GM21423 (cell line): ENCODE measurements around the gene ANTXRL.
"Not testable (repeated sequence)": the region's sequence is repeated elsewhere in the genome, so short reads cannot be mapped to it uniquely, and the experiment has no call there.

ENCODE experiments used
- ATAC-seq: cut with Tn5 transposase; IDR thresholded peaks from one replicate; pipeline ENCODE4 v1.9.1; 2021; ENCODE audit warnings: mild to moderate bottlenecking, moderate library complexity; ENCODE audit not compliant: unreplicated experiment

Gene ANTXRL

GRCh38 chr10:46286991-46287693 lies at the start of gene ANTXRL:
TSS of gene ANTXRL (plus strand) at chr10:46286997. CDS start at chr10:46287263, 266 bp downstream.
- ATAC-seq: no peak

DNA sequence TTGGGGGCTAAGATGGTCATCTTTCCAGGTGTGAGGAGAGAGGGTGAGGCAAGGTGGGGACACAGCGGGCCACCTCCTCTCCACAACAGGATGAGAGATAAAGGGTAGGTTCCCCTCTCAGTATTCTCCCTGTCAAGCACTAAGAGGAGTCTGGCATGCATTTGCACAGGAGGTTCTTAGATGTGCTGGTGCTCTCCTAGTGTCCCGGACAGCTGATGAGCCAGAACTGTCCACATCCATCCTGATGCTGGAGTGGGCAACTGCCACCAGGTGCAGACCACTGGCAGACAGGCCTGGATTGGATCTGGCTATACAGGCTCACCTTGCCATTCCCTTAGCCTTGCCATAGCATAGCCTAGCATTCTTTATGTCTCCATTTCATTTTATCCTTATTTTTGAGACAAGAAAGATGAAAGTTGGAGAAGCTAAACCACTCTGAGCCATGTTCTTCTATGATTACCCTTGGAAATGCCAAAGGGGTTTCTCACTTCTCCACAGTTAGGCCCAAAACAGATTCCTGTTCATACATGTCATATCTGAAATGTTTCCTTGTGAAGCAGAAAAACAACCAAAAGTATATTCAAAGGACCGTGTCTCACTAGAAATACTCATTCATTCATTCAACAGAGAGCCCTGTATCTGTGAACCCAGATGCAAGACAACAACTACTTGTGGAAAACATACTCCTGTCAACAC lies 48.8 kb upstream of the ANTXRL start:
- ATAC-seq: no peak

DNA sequence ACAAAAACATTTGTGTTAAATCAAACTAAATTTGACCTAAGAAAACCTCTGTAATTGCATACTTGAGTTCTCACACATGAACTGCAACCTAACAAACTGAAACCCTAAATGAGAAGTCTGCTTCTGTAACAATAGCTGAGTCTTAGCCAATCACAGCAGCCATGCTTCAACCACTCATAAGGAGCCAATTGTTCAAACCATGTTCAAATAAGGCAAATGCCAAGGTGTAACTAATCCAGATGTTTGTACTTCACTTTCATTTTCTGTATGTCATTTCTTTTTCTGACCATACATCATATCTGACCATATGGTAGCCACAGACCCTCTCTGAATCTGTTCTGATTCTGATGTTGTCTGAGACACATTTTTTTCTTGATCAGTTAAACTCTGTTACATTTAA lies 47.5 kb upstream of the ANTXRL start:
- peak; percentile 64 for ATAC-seq

DNA sequence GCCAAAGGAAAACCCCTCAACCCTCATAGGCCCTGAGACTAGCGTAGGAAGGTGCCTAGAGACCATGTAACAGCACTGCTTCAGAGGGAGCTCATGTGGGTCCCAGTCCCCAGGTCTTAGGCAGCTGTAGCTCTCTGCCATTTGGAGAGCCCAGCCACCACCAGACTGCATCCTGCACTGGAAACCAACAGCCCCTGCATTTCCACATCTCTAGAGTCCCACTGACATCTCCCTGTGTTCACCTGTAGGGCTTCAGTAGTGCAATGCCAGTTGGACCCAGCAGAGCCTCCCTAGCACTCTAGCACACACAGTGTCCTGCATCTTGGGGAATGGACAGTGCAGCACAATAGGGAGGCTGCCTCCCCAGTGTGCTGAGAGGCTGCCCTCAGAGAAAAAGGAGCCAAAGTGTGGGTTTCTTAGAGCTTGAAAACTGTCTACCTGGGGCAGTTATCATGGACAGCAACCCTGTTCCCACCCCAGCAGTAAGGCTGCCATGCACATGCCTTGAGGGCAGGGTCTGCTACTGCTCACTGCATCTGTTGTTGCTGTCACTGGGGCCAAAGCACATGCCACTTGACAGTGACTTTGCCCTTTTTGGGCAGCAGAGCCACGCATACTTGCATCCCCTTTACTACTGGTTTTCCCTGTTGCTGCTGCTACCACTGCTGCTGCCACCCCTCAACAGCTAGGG lies 46.7 kb upstream of the ANTXRL start:
- no peak for ATAC-seq

GRCh38 chr10:46240684-46241565 lies 45.9 kb upstream of the ANTXRL start:
- ATAC-seq: no peak

DNA sequence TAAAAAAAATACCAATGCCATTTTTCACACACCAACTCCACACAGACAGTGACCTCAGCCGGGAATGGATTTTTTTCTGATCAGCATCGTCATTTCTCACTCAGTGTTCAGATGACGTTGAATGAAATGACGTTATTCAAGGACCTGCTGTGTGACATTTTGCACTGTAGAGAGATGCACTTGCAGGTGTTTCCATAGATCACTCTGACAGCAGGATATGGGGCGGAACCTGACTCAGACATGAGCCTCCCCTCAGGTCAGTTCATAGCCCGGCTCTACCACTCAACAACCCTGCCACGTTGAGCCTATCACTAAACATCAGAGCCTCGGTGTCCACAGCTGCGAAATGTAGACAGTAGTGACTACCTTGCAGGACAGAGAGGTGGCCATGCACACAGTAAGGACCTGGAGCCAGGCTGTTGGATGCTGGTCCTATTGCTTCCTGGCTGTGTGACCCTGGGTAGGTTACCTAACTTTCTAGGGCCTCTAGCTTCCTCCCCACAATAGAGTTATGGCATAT lies 41.4 kb upstream of the ANTXRL start:
- no peak for ATAC-seq

DNA sequence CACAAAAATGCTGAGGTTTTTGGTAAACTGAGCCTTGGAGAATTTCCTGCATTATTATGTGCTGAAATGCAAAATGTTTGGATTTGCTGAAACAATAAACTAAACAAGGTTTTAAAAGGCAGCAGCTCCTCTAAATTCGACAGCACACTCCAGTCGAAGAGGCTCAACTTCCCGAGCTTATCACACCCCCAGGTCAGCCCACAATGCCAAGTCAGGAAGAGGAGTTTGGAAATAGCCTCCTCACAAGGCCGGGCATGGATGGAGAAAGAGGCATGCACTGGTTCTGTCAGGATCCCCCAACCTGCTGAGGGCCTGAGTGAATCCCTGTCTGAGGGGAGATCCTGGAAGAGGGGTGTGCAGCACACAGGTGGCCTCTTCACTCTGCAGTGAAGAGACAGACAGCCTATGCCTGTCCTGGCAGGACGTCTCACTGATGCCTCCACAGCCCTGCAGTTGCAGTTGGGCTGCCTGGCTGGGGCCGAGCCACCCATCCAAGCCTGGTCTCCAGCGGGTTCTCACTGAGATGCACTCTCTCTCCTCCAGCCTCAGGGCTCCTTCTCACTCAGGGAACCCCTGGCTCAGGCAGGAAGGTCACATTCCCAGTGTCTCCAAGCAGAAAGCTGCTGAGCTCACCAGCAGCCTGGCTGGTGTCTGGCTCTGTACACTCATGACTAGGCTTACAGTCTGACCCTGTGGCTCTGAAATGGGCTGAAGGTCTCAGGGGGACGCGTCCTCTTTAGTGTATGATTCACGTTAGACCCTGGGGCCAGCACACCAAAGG lies 40.2 kb upstream of the ANTXRL start:
- ATAC-seq: not testable (repeated sequence)

GRCh38 chr10:46247181-46247475 lies 39.7 kb upstream of the ANTXRL start:
- ATAC-seq: no peak

DNA sequence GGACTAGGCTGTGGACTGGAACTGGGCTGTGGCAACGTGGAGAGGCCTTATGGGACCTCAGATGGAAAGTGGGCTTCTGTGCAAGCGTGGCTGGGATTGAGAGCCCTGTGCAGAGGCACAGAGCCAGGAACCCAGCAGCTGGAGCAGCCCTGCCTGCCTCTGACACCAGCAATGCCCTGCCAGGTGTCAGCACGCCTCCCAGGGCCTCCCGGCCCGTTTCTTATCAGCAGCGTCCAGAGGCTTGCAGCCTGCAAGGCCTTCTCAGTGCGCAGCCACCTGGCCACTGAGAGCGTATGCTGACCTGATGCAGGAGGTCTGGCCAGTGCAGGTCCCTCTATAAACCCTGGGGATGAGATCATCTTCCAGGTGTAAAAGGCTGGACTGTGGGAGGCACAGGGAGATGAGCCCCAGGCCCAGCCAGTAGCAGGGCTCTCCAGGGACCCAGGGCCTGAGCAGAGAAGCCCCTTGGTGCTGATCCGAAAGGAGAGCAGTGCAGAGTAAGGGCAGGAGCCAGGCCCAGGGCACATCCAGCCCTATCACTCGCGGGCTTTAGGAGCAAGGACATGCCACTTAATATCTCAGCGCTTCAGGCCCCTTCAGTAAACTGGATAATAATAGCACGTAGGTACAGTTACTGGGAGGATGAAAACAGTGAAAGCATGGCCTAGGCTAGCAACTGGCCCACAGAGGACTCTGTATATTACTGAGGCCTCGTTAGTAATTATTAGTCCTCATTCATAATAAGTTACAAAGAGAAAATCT lies 38.8 kb upstream of the ANTXRL start:
- no peak for ATAC-seq

DNA sequence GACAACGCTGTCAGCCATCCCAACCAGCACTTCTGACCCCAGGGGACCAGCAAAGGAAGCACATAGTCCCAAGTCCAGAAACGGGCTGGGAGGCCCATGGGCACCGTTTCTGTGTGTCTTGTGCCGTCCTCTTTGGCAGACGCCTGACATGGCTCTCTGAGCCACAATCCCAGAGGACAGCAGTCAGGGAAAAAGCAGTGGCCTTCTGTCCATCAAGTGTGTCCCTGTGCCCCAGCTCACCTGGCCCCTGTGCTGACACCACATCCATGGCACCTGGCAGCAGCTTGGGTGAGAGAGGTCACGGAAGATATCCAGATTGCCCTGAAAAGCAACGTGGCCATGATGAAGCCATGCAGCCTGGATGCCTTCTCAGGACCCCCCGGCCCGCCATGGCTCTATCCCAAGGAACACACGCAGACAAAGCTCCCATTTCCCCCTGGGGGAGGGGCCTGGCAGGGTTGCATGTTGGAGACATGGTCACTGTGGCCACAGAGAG lies 38.1 kb upstream of the ANTXRL start:
- ATAC-seq: no peak

DNA sequence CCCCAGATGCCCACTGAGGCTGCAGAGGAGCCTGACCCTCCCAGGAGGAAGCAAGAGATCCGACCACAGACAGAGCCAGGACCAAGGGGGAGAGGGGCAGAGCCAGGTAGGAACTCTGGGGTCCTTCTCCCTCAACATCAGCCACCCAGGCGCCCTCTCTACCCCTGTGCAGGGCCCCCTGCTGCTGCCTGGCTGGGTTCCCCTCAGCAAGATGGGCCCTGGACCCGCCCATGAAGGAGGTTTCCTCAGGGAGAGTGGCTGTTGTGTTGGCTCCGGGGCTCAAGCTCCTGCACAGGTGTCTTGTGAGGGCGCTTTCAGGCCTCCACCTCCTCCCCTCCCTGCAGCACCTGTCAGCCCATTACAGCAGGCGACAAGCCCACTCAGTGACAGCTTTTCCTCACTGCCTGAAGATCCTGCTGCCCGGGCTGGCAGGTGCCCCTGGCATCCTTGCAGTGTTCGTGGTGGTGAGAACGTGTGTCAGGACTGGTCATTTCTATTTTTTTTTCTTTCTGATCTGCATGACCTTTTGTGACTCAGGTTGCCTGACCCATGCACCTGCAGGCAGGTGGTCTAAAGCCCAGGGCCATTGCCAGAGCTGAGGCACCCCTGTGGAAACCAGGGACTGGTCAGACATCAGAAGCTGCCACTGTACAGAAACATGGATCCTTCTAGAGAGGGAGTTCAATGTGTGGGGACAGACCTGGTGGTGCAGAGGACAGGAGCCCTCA lies 37.0 kb upstream of the ANTXRL start:
- not testable (repeated sequence) for ATAC-seq

DNA sequence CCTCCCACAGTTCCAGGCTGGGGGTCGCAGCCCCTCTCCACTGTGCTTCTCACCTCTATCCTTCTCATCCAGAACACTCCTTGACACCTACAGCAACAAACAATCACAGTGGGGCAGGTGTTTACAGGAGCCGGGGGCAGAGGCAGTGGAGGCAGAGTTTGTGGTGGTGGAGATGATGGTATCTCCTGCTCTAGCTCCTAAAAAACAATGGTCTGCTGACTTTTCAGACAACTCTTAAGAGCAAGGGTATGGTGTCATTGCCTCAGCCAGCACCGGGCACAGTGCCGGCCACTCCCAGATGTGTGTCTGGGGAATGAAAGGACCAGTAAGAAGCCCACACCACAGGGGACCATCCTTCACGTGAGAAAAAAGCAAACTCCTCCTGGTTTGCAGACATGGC lies 36.3 kb upstream of the ANTXRL start:
- no peak for ATAC-seq

DNA sequence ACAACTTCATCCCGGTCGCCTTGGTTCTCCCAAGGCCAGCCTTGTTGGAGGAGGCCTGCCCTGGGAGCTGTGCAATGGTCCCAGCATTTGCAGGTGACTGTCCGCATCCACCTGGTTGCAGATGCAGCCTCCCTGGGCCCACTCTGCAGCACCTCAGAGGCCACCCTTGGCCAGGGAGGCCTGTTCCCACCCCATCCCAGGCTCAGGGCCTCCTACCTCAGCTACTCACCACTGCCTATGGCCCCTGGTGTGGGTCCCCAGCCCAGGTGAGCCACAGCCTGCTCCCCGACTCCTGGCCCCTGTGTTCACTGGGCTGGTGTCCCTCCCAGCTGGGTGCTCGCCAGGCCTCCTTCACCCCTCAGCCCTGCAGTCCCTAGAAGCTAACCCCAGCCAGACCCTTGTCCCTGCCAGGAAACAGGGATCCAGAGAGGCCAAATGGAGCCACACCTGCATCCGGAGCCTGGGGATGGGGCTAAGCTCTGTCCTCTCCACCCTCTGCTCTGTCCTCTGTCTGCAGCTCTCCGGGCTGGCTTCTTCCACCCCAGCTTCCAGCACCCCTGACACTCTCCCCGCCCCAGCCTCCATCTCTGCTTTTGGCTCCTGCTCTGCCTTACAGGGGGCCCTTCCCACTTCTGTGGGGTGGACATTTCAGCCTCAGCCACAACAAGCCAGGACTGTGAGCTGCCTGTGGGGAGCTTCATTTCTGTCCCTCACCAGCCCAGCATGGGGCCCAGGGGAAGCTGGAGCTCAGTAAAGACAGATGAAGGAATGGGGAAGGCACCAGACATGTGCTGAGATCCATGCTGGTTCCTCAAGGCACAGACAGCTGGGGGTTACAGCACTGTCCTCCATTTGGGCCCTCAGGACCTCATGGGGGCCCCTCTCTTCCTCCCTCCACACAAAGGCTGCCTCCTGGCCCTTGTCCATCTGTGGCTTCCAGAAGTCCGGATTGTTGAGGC lies 35.6 kb upstream of the ANTXRL start:
- no peak for ATAC-seq

- no peak for ATAC-seq
Observed at GRCh38 chr10:46251857-46252847, 34.6 kb upstream of the ANTXRL start.

DNA sequence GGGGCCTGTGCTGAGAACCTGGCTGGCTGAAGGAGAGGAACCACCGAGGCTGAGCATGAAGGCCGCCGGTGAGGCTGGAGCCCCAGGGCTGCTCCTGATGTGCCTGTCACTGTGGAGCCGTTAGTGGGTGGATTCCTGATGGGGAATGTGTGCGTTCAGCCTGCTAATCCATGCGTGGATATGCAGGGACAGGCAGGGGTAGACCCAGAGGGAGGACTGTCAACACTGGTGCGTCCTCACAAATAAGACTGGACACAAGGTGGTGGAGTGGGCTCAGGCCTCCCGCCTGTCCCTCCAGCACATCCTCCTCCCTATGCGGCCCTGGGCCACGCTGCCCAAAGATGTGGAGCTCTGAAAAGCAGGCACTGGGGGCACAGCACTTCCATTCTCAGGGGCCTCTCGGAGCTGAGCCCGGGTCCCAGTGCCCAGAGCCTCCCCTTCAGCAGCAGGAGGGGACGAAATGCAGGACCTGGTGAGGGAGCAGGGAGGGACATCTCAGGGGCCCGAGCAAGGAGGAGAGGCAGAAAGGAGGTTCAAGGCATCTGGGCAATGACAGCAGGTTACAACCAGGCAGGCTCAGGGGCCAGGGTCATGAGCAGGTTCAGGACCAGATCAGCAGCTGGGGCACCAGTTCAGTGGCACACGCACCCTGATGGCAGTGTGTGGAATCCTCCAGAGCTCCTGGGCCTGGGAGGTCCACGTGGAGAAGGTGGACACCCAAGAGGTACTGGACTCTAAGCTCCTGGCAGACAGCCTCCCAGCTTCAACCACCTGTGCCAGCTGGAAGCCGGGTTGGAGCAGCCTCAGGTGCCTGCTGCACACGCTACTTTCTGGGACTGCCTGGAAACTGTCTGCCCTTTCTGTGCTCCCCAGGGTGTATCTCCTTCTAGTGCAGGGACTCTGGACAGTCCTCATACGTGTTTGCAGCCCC lies 33.5 kb upstream of the ANTXRL start:
- ATAC-seq: no peak
